ENCODE data around the gene TP53BP2. TPM values are rescaled to one million over a fixed set of nuclear protein-coding genes. Genes with fewer than 3 reads are reported as not detected.
A peak's percentile ranks its signal among the peaks of the same experiment; 100 is the strongest.
"Not testable (repeated sequence)": the region's sequence is repeated elsewhere in the genome, so short reads cannot be mapped to it uniquely, and the experiment has no call there.

Gene TP53BP2
- total RNA-seq, 1 experiment from 2014 or later, result 114 TPM

- peak; percentile 49 for DNase-seq (ENCODE audit: low spot score)
These were observed 14.4 kb upstream of the TP53BP2 start for GRCh38 chr1:223860051-223860622.

GRCh38 chr1:223859058-223859457, 13.3 kb upstream of the TP53BP2 start:
- in situ Hi-C loops (cut with HindIII; ENCODE audit: low sequenced_read_pairs), result no loop called here
- DNase-seq (ENCODE audit: low spot score), result no peak

More at GRCh38 chr1:223860051-223860622, 14.4 kb upstream of the TP53BP2 start:
- in situ Hi-C loops (cut with HindIII; ENCODE audit: low sequenced_read_pairs), result no loop called here

DNA sequence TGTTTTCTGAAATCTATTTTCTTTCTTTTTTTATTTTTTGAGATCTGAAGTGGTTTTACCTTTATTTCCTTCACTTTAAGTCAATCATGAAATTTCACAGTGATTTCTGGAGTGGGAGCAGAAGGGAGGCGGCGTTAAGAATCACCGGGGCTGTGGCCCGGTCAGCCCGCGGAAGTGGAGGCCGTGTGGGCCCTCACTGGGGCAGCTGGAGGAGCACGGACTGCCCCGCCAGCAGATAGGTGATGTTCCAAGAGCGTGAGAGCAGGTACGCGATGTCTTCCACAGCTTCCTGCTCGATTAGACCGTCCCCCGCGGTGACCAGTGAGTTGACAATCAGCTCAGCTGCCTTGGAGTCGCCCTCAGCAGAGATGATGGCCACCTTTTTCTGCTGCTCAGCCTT, 10.6 kb upstream of the TP53BP2 start:
- in situ Hi-C loops (cut with HindIII; ENCODE audit: low sequenced_read_pairs), result no loop called here

GRCh38 chr1:223853748-223854147, 8.0 kb upstream of the TP53BP2 start:
- DNase-seq (ENCODE audit: low spot score), result no peak
- in situ Hi-C loops (cut with HindIII; ENCODE audit: low sequenced_read_pairs), result no loop called here

More for the DNA sequence above, 10.6 kb upstream of the TP53BP2 start:
- DNase-seq (ENCODE audit: low spot score), result no peak

DNA sequence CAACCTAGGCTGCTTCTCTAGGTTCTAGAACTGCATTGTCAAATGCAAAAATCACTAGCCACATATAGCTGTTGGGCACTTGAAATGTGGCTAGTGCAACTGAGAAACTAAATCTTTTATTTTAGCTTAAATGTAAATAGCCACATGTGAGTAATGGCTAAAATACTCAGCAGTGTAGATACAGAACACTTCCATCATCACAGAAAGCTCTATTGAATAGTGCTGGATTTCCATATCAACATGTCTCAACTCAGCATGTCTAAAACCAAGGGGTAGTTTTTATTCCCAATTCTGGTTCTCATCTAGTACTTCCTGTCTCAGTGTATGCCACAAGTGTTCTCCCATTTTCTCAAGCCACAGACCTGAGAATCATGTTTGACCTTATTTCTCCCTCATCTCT, 7.5 kb upstream of the TP53BP2 start:
- in situ Hi-C loops (cut with HindIII; ENCODE audit: low sequenced_read_pairs), result no loop called here
- DNase-seq (ENCODE audit: low spot score), result no peak

DNA sequence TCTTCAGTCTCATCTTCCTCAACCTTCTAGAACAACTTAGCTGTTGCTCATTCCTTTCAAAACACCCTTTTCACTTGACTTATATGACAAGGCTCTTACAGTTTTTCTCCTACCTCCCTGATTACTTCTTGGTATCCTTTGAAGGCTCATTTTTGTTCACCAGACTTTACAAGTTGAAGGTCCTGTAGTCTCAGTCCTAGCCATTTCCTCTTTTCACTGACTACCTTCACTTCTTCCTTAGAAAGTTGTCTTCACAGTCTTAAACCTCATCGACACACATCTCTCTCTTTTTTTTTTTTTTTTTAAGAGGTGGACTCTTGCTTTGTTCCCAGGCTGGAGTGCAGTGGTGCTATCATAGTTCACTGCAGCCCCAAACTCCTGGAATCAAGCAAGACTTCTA, 6.6 kb upstream of the TP53BP2 start:
- in situ Hi-C loops (cut with HindIII; ENCODE audit: low sequenced_read_pairs), result no loop called here
- no peak for DNase-seq (ENCODE audit: low spot score)

DNA sequence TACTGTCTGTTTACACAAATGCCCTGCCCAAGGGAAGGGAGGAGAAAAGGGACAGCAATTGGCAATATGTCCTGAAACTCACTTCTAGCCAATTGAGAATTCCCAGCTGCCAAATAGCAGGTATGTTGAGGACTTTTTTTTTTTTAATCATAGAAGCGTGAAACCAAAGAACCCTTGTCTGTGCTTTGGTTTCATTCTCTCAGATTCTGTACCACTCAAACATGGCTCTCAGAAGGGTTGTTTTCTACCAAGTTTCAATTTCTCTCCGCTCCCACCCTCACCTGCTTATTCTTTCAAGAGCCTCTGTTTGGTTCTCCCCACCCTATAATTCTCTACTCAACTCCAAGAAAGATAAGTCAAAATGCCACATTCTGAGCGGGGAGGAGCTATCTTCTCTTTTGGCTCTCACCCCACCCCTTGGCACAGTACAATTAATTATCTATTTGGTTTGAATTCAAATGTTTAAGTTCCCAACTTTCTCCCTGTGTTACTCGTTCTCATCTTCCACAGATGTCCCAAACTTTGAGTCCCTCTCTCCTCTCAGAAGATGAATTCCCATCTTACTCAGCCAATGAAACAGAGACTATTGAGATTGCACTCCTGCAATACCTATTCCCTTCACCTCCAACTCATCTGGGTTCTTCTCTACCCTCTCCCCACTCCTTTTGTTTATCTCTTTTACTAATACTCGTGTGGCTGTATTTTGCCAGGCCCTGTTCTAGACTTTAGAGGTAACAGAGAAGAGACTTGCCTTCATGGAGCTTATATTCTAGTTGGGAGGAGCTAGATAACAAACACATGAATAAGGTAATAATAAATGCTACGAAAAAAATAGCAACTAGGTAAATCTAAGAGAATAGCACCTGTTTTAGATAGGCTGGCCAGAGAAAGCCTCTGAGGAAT, 3.9 kb upstream of the TP53BP2 start:
- DNase-seq (ENCODE audit: low spot score), result no peak
- in situ Hi-C loops (cut with HindIII; ENCODE audit: low sequenced_read_pairs), result no loop called here

DNA sequence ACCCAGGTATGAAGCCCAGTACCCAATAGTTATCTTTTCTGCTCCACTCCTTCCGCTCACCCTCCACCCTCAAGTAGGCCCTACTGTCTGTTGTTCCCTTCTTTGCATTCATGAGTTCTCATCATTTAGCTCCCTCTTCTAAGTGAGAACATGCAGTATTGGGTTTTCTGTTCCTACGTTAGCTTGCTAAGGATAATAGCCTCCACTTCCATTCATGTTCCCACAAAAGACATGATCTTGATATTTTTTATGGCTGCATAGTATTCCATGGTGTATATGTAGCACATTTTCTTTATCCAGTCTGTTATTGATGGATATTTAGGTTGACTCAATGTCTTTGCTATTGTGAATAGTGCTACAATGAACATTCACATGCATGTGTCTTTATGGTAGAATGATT, 2.8 kb upstream of the TP53BP2 start:
- DNase-seq (ENCODE audit: low spot score), result no peak
- in situ Hi-C loops (cut with HindIII; ENCODE audit: low sequenced_read_pairs), result no loop called here

GRCh38 chr1:223847781-223848345, 2.1 kb upstream of the TP53BP2 start:
- no peak for DNase-seq (ENCODE audit: low spot score)
- in situ Hi-C loops (cut with HindIII; ENCODE audit: low sequenced_read_pairs), result no loop called here

- in situ Hi-C loops (cut with HindIII; ENCODE audit: low sequenced_read_pairs), result no loop called here
- DNase-seq (ENCODE audit: low spot score), result peak; percentile 68
These were observed 524 bp downstream of the TP53BP2 start for GRCh38 chr1:223845037-223845809.

DNA sequence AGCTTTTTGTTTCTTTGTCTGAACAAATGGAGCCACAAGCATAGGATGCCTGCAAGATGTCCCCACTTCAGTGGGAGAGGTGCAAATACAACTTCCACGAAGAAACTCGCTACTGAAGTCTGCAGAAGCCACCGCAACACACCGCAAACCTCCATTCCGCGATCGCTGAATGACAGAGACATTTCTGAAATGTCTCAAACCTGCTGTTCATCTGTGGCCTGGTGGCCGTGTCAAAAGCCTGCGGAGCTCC, 1.0 kb downstream of the TP53BP2 start:
- DNase-seq (ENCODE audit: low spot score), result no peak
- in situ Hi-C loops (cut with HindIII; ENCODE audit: low sequenced_read_pairs), result no loop called here

GRCh38 chr1:223843934-223844786, 1.6 kb downstream of the TP53BP2 start:
- peak; percentile 29 for DNase-seq (ENCODE audit: low spot score)
- in situ Hi-C loops (cut with HindIII; ENCODE audit: low sequenced_read_pairs), result no loop called here

DNA sequence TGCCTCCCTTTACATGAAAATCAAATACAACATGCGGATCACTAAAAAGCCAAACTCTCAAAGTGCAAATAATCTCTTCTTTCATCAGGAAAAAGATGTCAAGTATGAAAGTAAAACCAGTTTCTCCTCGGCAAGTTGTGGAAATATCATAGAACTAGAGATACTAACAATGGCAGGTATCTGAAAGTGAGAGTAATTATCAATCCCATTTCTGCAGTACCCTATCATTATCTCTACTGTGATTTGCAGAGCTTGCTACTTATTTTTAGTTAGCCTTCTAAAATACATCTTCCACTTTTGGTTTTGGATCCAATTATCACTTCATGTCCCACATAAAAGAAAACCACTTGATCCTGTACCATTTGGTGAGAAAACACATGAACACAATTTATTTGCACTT, 3.0 kb downstream of the TP53BP2 start:
- DNase-seq (ENCODE audit: low spot score), result no peak
- in situ Hi-C loops (cut with HindIII; ENCODE audit: low sequenced_read_pairs), result no loop called here

DNA sequence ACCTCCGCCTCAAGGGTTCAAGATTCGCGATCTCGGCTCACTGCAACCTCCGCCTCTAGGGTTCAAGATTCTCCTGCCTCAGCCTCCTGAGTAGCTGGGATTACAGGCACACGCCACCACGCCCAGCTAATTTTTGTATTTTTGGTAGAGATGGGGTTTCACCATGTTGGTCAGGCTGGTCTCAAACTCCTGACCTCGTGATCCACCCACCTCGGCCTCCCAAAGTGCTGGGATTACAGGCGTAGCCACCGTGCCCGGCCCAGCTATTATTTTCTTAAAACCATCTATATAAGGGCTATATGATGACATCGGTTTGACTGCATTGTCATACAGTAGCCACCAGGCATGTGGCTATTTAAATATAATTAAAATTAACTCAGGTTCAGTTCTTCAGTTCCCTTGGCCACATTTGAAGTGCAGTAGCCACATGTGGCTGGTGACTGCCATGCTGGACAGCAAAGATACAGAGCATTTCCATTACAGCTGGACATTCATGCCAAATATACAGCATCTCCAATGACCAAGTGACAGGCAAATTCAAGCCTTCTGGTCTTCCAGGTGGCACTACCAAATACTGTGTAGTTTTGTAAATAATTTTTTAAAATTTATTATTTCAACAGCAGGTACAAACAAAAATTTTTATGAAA, 3.6 kb downstream of the TP53BP2 start:
- DNase-seq (ENCODE audit: low spot score); in situ Hi-C loops (cut with HindIII; ENCODE audit: low sequenced_read_pairs): not testable (repeated sequence)

GRCh38 chr1:223840254-223840653, 5.5 kb downstream of the TP53BP2 start:
- in situ Hi-C loops (cut with HindIII; ENCODE audit: low sequenced_read_pairs), result no loop called here
- DNase-seq (ENCODE audit: low spot score), result no peak

DNA sequence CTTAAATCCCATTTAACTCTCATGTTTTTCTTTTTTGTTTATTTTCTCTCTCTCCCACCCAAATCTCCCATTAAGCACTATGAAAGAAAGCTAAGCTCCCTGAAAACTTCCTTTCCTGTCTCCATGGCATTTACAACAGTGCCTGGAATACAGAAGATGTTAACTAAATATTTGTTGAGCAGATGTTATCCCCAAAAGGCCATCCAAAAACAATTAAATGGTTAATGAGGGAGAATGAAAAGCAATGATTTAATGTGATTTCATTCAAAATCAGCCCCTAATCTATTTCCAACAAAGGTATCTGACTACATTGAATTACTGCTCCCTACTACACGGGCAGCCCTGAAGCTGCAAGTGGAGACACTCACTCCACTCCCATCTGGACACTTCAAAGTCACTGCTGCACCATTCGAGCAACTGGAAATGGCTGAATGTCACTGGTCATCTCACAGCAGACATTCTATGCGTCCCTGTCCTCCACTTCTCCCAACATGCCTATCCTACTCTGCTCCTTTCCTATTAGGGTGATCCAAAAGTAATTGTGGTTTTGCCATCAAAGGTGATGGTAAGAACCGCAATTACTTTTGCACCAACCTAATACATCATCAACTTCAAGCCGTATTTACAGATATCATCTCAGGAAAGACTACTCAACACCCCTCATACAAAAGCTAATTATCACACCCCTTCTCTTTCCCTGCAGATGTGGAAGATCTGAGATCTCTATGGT, 7.5 kb downstream of the TP53BP2 start:
- in situ Hi-C loops (cut with HindIII; ENCODE audit: low sequenced_read_pairs), result no loop called here
- DNase-seq (ENCODE audit: low spot score), result no peak

- in situ Hi-C loops (cut with HindIII; ENCODE audit: low sequenced_read_pairs), result no loop called here
- DNase-seq (ENCODE audit: low spot score), result no peak
These were observed 8.1 kb downstream of the TP53BP2 start for GRCh38 chr1:223837687-223838086.

- in situ Hi-C loops (cut with HindIII; ENCODE audit: low sequenced_read_pairs), result no loop called here
- DNase-seq (ENCODE audit: low spot score), result no peak
These were observed 8.5 kb downstream of the TP53BP2 start for GRCh38 chr1:223837206-223837605.
